H1 (cell line): ENCODE results near the gene MEI1. TPM values are rescaled to one million over a fixed set of nuclear protein-coding genes. Genes with fewer than 3 reads are reported as not detected.

Experiments used
- CTCF ChIA-PET: fragments of 300-600 bp; sonication (Branson Sonifier 250); formaldehyde crosslinking; loops from one replicate; lab custom pipeline; 2021; ENCODE audit not compliant: partially characterized antibody; lab: Charles Lee
- POLR2A ChIA-PET: fragments of 300-600 bp; sonication (Branson Sonifier 250); formaldehyde crosslinking; loops from one replicate; lab custom pipeline; 2021; ENCODE audit warnings: inconsistent platforms; ENCODE audit not compliant: partially characterized antibody; lab: Charles Lee
- DNase-seq, 2 experiments: peaks; one replicate each; pipeline versions ENCODE4 v3.0.0 to v3.0.0-alpha.2; 2010 to 2022; ENCODE audit warnings: low spot score in 2 of 2, low read depth in 1 of 2, mixed read lengths in 1 of 2
- FAIRE-seq: peaks from 2 replicates; lab custom pipeline; 2011; peaks lifted over from hg19 to GRCh38; lab: Jason Lieb, UNC
- H2AFZ ChIP-seq: 2 replicates; pipeline ENCODE4 v1.8.1; 2012; ENCODE audit warnings: low read length, inconsistent platforms
- H2AK5ac ChIP-seq: 2 replicates; pipeline ENCODE4 v1.6.1; 2013; ENCODE audit warnings: low read depth, low read length
- H2BK120ac ChIP-seq: replicated peaks from 2 replicates; pipeline ENCODE3; 2013; ENCODE audit warnings: low read depth, low read length, inconsistent platforms
- H2BK12ac ChIP-seq: 2 replicates; pipeline ENCODE4 v1.6.1; 2013; ENCODE audit warnings: low read depth, low read length
- H2BK15ac ChIP-seq: 2 replicates; pipeline ENCODE4 v1.6.1; 2013; ENCODE audit warnings: low read length
- H2BK20ac ChIP-seq: 2 replicates; pipeline ENCODE4 v1.6.1; 2013; ENCODE audit warnings: low read length
- H2BK5ac ChIP-seq: 2 replicates; pipeline ENCODE4 v1.6.1; 2013; ENCODE audit warnings: low read depth, low read length
- H3K14ac ChIP-seq: 2 replicates; pipeline ENCODE4 v1.6.1; 2013; ENCODE audit warnings: inconsistent platforms; ENCODE audit not compliant: insufficient read length
- H3K18ac ChIP-seq: 2 replicates; pipeline ENCODE4 v1.6.1; 2013; ENCODE audit warnings: low read length; ENCODE audit errors: extremely low read depth
- H3K23ac ChIP-seq: 2 replicates; pipeline ENCODE4 v1.6.1; 2013; ENCODE audit warnings: inconsistent platforms; ENCODE audit not compliant: insufficient read length
- H3K23me2 ChIP-seq: 2 replicates; pipeline ENCODE4 v1.6.1; 2013; ENCODE audit warnings: low read depth, low read length
- H3K27ac ChIP-seq: 2 replicates; pipeline ENCODE4 v1.6.1; 2011; ENCODE audit warnings: low read depth, low read length, inconsistent platforms
- H3K27me3 ChIP-seq, 4 experiments: replicated peaks in 1 of 4; 1 replicate in 1 of 4; 2 replicates in 3 of 4; pipeline versions ENCODE4 v1.6.1 to v1.8.1; 2011 to 2013; ENCODE audit warnings: low read length in 3 of 4, mild to moderate bottlenecking in 3 of 4, inconsistent platforms in 2 of 4, mixed read lengths in 2 of 4, moderate library complexity in 1 of 4; ENCODE audit not compliant: control insufficient read depth in 3 of 4, insufficient read depth in 3 of 4; ENCODE audit errors: extremely low read depth in 1 of 4
- H3K36me3 ChIP-seq, 4 experiments: 2 replicates each; pipeline versions ENCODE4 v1.6.1 to v1.8.1; 2011 to 2013; ENCODE audit warnings: mild to moderate bottlenecking in 4 of 4, low read length in 3 of 4, moderate library complexity in 2 of 4, control low read depth in 1 of 4, inconsistent platforms in 1 of 4; ENCODE audit not compliant: insufficient read depth in 4 of 4, control insufficient read depth in 2 of 4
- H3K4ac ChIP-seq: replicated peaks from 2 replicates; pipeline ENCODE3; 2013; ENCODE audit warnings: low read length, low read depth, mixed read lengths, inconsistent platforms; ENCODE audit not compliant: insufficient read length
- H3K4me1 ChIP-seq, 4 experiments: replicated peaks in 1 of 4; 1 replicate in 1 of 4; 2 replicates in 3 of 4; pipeline versions ENCODE4 v1.6.1 to v1.8.1; 2011 to 2013; ENCODE audit warnings: low read length in 3 of 4, inconsistent platforms in 2 of 4, mixed read lengths in 1 of 4; ENCODE audit not compliant: insufficient read depth in 4 of 4, control insufficient read depth in 3 of 4
- H3K4me2 ChIP-seq, 2 experiments: 2 replicates each; pipeline versions ENCODE4 v1.6.1 to v1.8.1; 2011 to 2013; ENCODE audit warnings: low read depth in 2 of 2, low read length in 2 of 2, control low read depth in 1 of 2, inconsistent platforms in 1 of 2, mild to moderate bottlenecking in 1 of 2; ENCODE audit not compliant: insufficient read depth in 1 of 2
- H3K4me3 ChIP-seq, 4 experiments: fragments of 200-600, 300-600 bp in 1 of 4; sonication (generic), shearing (Covaris generic), sonication (Bioruptor Twin) in 1 of 4; 2 replicates each; pipeline versions ENCODE4 v1.5.1 to v1.8.1; 2011 to 2016; ENCODE audit warnings: low read length in 4 of 4, low read depth in 3 of 4, control low read depth in 2 of 4, inconsistent platforms in 2 of 4, mild to moderate bottlenecking in 2 of 4, mixed read lengths in 1 of 4, moderate library complexity in 1 of 4; ENCODE audit not compliant: insufficient read depth in 2 of 4; ENCODE audit errors: extremely low read depth in 1 of 4
- H3K56ac ChIP-seq: replicated peaks from 2 replicates; pipeline ENCODE3; 2013; ENCODE audit warnings: low read depth, mild to moderate bottlenecking, mixed read lengths, low read length, inconsistent platforms; ENCODE audit not compliant: insufficient read length
- H3K79me1 ChIP-seq: 2 replicates; pipeline ENCODE4 v1.6.1; 2013; ENCODE audit warnings: low read depth, low read length, control low read depth
- H3K79me2 ChIP-seq, 2 experiments: 2 replicates each; pipeline versions ENCODE4 v1.6.1 to v1.8.1; 2012 to 2013; ENCODE audit warnings: low read length in 2 of 2, mild to moderate bottlenecking in 2 of 2, inconsistent platforms in 1 of 2; ENCODE audit not compliant: insufficient read depth in 2 of 2, control insufficient read depth in 1 of 2
- H3K9ac ChIP-seq, 4 experiments: replicated peaks in 1 of 4; 1 replicate in 1 of 4; 2 replicates in 3 of 4; pipeline versions ENCODE4 v1.6.1 to v1.8.1; 2011 to 2013; ENCODE audit warnings: low read depth in 3 of 4, low read length in 3 of 4, control low read depth in 2 of 4, mild to moderate bottlenecking in 2 of 4, moderate library complexity in 2 of 4, inconsistent platforms in 1 of 4; ENCODE audit errors: extremely low read depth in 1 of 4
- H3K9me3 ChIP-seq, 2 experiments: 2 replicates each; pipeline versions ENCODE4 v1.6.1 to v1.8.1; 2012 to 2013; ENCODE audit warnings: mild to moderate bottlenecking in 2 of 2, moderate library complexity in 2 of 2, control low read depth in 1 of 2, inconsistent platforms in 1 of 2, low read depth in 1 of 2, low read length in 1 of 2, mixed read lengths in 1 of 2; ENCODE audit not compliant: insufficient read depth in 2 of 2
- H4K20me1 ChIP-seq, 2 experiments: replicated peaks in 1 of 2; 2 replicates each; pipeline versions ENCODE3 to v1.8.1; 2011 to 2013; ENCODE audit warnings: inconsistent platforms in 2 of 2, low read length in 2 of 2, mild to moderate bottlenecking in 1 of 2; ENCODE audit not compliant: insufficient read depth in 2 of 2, control insufficient read depth in 1 of 2
- H4K5ac ChIP-seq: 2 replicates; pipeline ENCODE4 v1.6.1; 2013; ENCODE audit warnings: low read length, low read depth, mixed read lengths, inconsistent platforms; ENCODE audit not compliant: insufficient read length
- H4K8ac ChIP-seq: 2 replicates; pipeline ENCODE4 v1.8.0; 2013; ENCODE audit warnings: mild to moderate bottlenecking, moderate library complexity, low read length, inconsistent platforms; ENCODE audit not compliant: insufficient read depth; ENCODE audit errors: extremely low read depth
- H4K91ac ChIP-seq: replicated peaks from 2 replicates; pipeline ENCODE3; 2013; ENCODE audit warnings: low read length, mixed read lengths, inconsistent platforms; ENCODE audit not compliant: insufficient read length
- ASH2L ChIP-seq: fragments of 200-600, 300-600 bp; sonication (generic); IDR thresholded peaks from one replicate; pipeline ENCODE4 v1.7.1; 2017; ENCODE audit warnings: low read length
- ATF2 ChIP-seq: IDR thresholded peaks from 2 replicates; pipeline ENCODE4 v1.6.1; 2012; ENCODE audit warnings: low read length, inconsistent platforms
- BRCA1 ChIP-seq: IDR thresholded peaks from 2 replicates; pipeline ENCODE4 v1.6.1; 2012; ENCODE audit warnings: low read depth, low read length, improper control_type of control experiment
- CBX5 ChIP-seq: fragments of 300-800, 300-1000 bp; sonication (generic); IDR thresholded peaks from 2 replicates; pipeline ENCODE4 v1.7.1; 2016; ENCODE audit warnings: antibody characterized with exemption, low read length, low read depth
- CHD1 ChIP-seq: IDR thresholded peaks from 2 replicates; pipeline ENCODE4 v1.6.1; 2012; ENCODE audit warnings: low read depth, low read length, improper control_type of control experiment
- HDAC6 ChIP-seq: IDR thresholded peaks from one replicate; pipeline ENCODE4 v1.7.1; 2012; ENCODE audit warnings: low read depth, mild to moderate bottlenecking, inconsistent platforms, low read length, moderate library complexity
- RXRA ChIP-seq: IDR thresholded peaks from 2 replicates; pipeline ENCODE4 v1.6.1; 2011; ENCODE audit warnings: low read depth, mild to moderate bottlenecking, low read length, moderate library complexity; ENCODE audit not compliant: insufficient read depth
- SP2 ChIP-seq: IDR thresholded peaks from 2 replicates; pipeline ENCODE4 v1.6.1; 2012; ENCODE audit warnings: mild to moderate bottlenecking, low read length, inconsistent platforms
- SUZ12 ChIP-seq: fragments of 200-600 bp; sonication (generic); IDR thresholded peaks from 2 replicates; pipeline ENCODE4 v1.6.1; 2012; ENCODE audit warnings: mild to moderate bottlenecking, inconsistent platforms, low read length, moderate library complexity, mixed read lengths
- ZNF274 ChIP-seq: IDR thresholded peaks from 2 replicates; pipeline ENCODE4 v1.7.0; 2012; ENCODE audit warnings: low read length, borderline replicate concordance; ENCODE audit errors: extremely low read depth
- WGBS, 2 experiments: shearing (Covaris generic) in 1 of 2; methylation state at CpG; one replicate each; pipeline versions ENCODE4 v1.1.6 to v1.1.7; 2013 to 2015; ENCODE audit warnings: low lambda C conversion rate in 2 of 2, mixed read lengths in 2 of 2, inconsistent platforms in 1 of 2, low coverage in 1 of 2, missing lambda C conversion rate in 1 of 2; ENCODE audit not compliant: insufficient replicate concordance in 2 of 2, insufficient coverage in 1 of 2, insufficient read length in 1 of 2; ENCODE audit errors: extremely low coverage in 1 of 2, missing lambda C conversion rate in 1 of 2; 5-methylcytosine and 5-hydroxymethylcytosine counted together
- polyA plus RNA-seq, 7 experiments: library from polyadenylated mRNA; depleted of rRNA in 3 of 7; stranded (reverse) in 5 of 7; unstranded in 2 of 7; fragments of >200 nt in 5 of 7; fragments of 200-250 nt in 2 of 7; gene quantifications; 1 replicate in 5 of 7; 2 replicates in 1 of 7; 4 replicates in 1 of 7; pipeline versions ENCODE4 v1.2.1 to v1.2.3, GENCODE V29; 2011 to 2013; ENCODE audit warnings: missing spikeins in 2 of 7, mixed read lengths in 2 of 7
- total RNA-seq: library from RNA; stranded (reverse); fragmentation: NEBNext Ultra II Directional; extraction: Animal tissue kit (Norgen Biotek cat#: 25700); gene quantifications from 2 replicates; pipeline ENCODE4 v1.2.1, GENCODE V29; 2021

MEI1 gene
- total and polyA plus RNA-seq, 2 of the 8 experiments (the other 6 are each of a cell fraction or from before 2014, with no cell fraction given), result 0.27 to 0.54 TPM

- no peaks in the 10 kb centered on the region for H3K27me3 ChIP-seq
- CTCF ChIA-PET, result interaction anchor here (0.7 to 3.7 kb wide), 7 partner anchors 9 to 28 kb away, joined by 3 to 16 read pairs (median 3); no protein-coding TSS in a partner anchor
- no peak overlapping the region for H3K27ac ChIP-seq
- no peaks in the 10 kb centered on the region for H3K4me1 ChIP-seq
- no peak overlapping the region for H4K8ac ChIP-seq
- no peak overlapping the region for H3K4me3 ChIP-seq
- H3K18ac ChIP-seq, result no peak overlapping the region
- no peaks in the 10 kb centered on the region for H4K20me1 ChIP-seq
- H2BK15ac ChIP-seq, result no peak overlapping the region
- no peaks in the 10 kb centered on the region for H3K36me3 ChIP-seq
- H3K9me3 ChIP-seq, result no peaks in the 10 kb centered on the region
- TF ChIP-seq CBX5, result no peak
- no peak for TF ChIP-seq SUZ12
- TF ChIP-seq BRCA1, result no peak
- no peak for TF ChIP-seq ATF2
- TF ChIP-seq SP2, result no peak
- no peak for TF ChIP-seq CHD1
- TF ChIP-seq ZNF274, result no peak
- no peak for TF ChIP-seq HDAC6
- TF ChIP-seq RXRA, result no peak
- TF ChIP-seq ASH2L, result no peak
- POLR2A ChIA-PET, result interaction anchor here (1.1 kb wide), 1 partner anchor 27 kb away, joined by 3 read pairs; no protein-coding TSS in a partner anchor
- H3K56ac ChIP-seq, result no peak overlapping the region
- no peak overlapping the region for H3K23ac ChIP-seq
- no peak overlapping the region for H4K5ac ChIP-seq
- H3K14ac ChIP-seq, result no peak overlapping the region
- no peaks in the 10 kb centered on the region for H3K23me2 ChIP-seq
- no peak overlapping the region for H2BK20ac ChIP-seq
- no peaks in the 10 kb centered on the region for H3K79me2 ChIP-seq
- H2AFZ ChIP-seq, result no peak overlapping the region
- H3K79me1 ChIP-seq, result no peaks in the 10 kb centered on the region
- no peak overlapping the region for H2BK5ac ChIP-seq
- no peak overlapping the region for H2BK120ac ChIP-seq
- no peak overlapping the region for H3K9ac ChIP-seq
- FAIRE-seq (no peak), DNase-seq (no peak)
- no peak overlapping the region for H3K4me2 ChIP-seq
- 89% methylated on average over 9 of the region's 9 CpGs; no CpG with 5 or more reads in 1 of the 2 experiments for WGBS, 2 experiments
- no peak overlapping the region for H3K4ac ChIP-seq
- no peak overlapping the region for H2AK5ac ChIP-seq
- no peak overlapping the region for H4K91ac ChIP-seq
- no peak overlapping the region for H2BK12ac ChIP-seq
Observed at GRCh38 chr22:41725510-41726110, 26.3 kb downstream of the MEI1 start.
